ENCODE measurements around the gene IPO11. TPM values are rescaled to one million over a fixed set of nuclear protein-coding genes. Genes with fewer than 3 reads are reported as not detected.

The IPO11 gene
- total and polyA plus RNA-seq, 12 donors = 7.8 to 39.3 (median 32.5) TPM

GRCh38 chr5:62600560-62601252 lies 188.1 kb downstream of the IPO11 start:
- intact Hi-C loops (cut with DNase I) = no loop called here
- Histone ChIP-seq H3K9me3 (no peaks in the 10 kb centered on the region), H3K27ac (no peak overlapping the region), H3K4me1 (no peaks in the 10 kb centered on the region), H3K27me3 (no peaks in the 10 kb centered on the region), H3K4me3 (no peak overlapping the region), H3K36me3 (peaks cover 0 to 24% (median 0%) of the 10 kb centered on the region in 9 donors)
- ATAC-seq (no peak), DNase-seq (no peak)
- TF ChIP-seq, protein P1, sequence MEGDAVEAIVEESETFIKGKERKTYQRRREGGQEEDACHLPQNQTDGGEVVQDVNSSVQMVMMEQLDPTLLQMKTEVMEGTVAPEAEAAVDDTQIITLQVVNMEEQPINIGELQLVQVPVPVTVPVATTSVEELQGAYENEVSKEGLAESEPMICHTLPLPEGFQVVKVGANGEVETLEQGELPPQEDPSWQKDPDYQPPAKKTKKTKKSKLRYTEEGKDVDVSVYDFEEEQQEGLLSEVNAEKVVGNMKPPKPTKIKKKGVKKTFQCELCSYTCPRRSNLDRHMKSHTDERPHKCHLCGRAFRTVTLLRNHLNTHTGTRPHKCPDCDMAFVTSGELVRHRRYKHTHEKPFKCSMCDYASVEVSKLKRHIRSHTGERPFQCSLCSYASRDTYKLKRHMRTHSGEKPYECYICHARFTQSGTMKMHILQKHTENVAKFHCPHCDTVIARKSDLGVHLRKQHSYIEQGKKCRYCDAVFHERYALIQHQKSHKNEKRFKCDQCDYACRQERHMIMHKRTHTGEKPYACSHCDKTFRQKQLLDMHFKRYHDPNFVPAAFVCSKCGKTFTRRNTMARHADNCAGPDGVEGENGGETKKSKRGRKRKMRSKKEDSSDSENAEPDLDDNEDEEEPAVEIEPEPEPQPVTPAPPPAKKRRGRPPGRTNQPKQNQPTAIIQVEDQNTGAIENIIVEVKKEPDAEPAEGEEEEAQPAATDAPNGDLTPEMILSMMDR (IDR thresholded peaks at IDR 0.05) = no peak
- WGBS, 2 donors = 73 to 81% methylated on average over 3 of the region's 3 CpGs

GRCh38 chr5:62603934-62604333 lies 191.4 kb downstream of the IPO11 start:
- Histone ChIP-seq H3K36me3 (peaks cover 0 to 24% (median 0%) of the 10 kb centered on the region in 9 donors), H3K4me3 (no peak overlapping the region), H3K4me1 (no peaks in the 10 kb centered on the region), H3K27me3 (no peaks in the 10 kb centered on the region), H3K27ac (no peak overlapping the region), H3K9me3 (no peaks in the 10 kb centered on the region)
- intact Hi-C loops (cut with DNase I) = no loop called here
- TF ChIP-seq, protein P1 (IDR thresholded peaks at IDR 0.05) = no peak
- DNase-seq (no peak), ATAC-seq (no peak)
- WGBS, 2 donors = 97 to 99% methylated on average over 5 of the region's 5 CpGs

GRCh38 chr5:62605638-62606037 lies 193.1 kb downstream of the IPO11 start:
- Histone ChIP-seq H3K27me3 (no peaks in the 10 kb centered on the region), H3K27ac (no peak overlapping the region), H3K4me1 (no peaks in the 10 kb centered on the region), H3K4me3 (no peak overlapping the region), H3K36me3 (peaks cover 0 to 37% (median 0%) of the 10 kb centered on the region in 9 donors), H3K9me3 (no peaks in the 10 kb centered on the region)
- TF ChIP-seq, protein P1 (IDR thresholded peaks at IDR 0.05) = no peak
- no peak for DNase-seq
- 93 to 98% methylated on average over 4 of the region's 4 CpGs for WGBS, 2 donors
- no peak for ATAC-seq
- intact Hi-C loops (cut with DNase I) = no loop called here

GRCh38 chr5:62606878-62607277 lies 194.3 kb downstream of the IPO11 start:
- no peaks in the 10 kb centered on the region for H3K9me3 ChIP-seq
- DNase-seq = no peak
- H3K36me3 ChIP-seq = peaks cover 0 to 45% (median 0%) of the 10 kb centered on the region in 9 donors
- ATAC-seq = no peak
- intact Hi-C loops (cut with DNase I) = no loop called here
- no peak overlapping the region for H3K27ac ChIP-seq
- H3K27me3 ChIP-seq = no peaks in the 10 kb centered on the region
- TF ChIP-seq, protein P1 (IDR thresholded peaks at IDR 0.05) = no peak
- no peak overlapping the region for H3K4me3 ChIP-seq
- WGBS, 2 donors = 39 to 79% methylated on average over 1 of the region's 1 CpG
- no peaks in the 10 kb centered on the region for H3K4me1 ChIP-seq

Data from heart right ventricle (tissue), 16 donors.